ENCODE measurements around the gene CFP. TPM values are rescaled to one million over a fixed set of nuclear protein-coding genes. Genes with fewer than 3 reads are reported as not detected.
A peak's percentile ranks its signal among the peaks of the same experiment; 100 is the strongest.

Gene CFP
- polyA plus RNA-seq, 3 donors: 461 to 498 (median 491) TPM

DNA sequence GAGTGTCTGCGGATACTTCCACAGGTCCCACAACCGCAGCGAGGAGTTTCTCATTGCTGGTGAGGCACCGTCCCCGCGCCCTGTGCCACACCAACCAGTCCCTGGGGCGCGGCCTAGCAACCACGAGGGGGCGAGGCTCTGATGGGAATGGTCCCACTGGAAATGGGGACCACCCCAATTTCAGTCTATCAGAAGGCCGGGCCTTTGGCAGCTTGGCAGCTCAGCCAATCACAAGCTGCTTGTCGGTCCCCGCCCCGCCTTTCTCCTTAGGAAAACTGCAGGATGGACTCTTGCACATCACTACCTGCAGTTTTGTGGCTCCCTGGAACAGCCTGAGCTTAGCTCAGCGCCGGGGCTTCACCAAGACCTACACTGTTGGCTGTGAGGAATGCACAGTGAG is 44.5 kb downstream of the CFP start:
- Histone ChIP-seq H3K9ac (ENCODE audit: insufficient read depth, low read length, poor library complexity, severe bottlenecking) (no peak overlapping the region), H3K36me3 (replicated peaks in 1 of 2; ENCODE audit: control insufficient read depth in 1 of 2, insufficient read depth in 2 of 2, low read length in 2 of 2) (peaks cover 6 to 25% of the 10 kb centered on the region in 2 donors), H3K4me3 (replicated peaks in 1 of 3; ENCODE audit: low read depth in 2 of 3, low read length in 3 of 3) (no peak overlapping the region), H3K4me2 (replicated peaks; ENCODE audit: extremely low read depth, low read length, poor library complexity, severe bottlenecking) (no peak overlapping the region), H3K27ac (ENCODE audit: low read depth in 1 of 2, low read length in 2 of 2) (no peak overlapping the region), H3K27me3 (ENCODE audit: control insufficient read depth in 2 of 2, insufficient read depth in 2 of 2, low read length in 2 of 2) (no peaks in the 10 kb centered on the region), H3K79me2 (ENCODE audit: insufficient read depth, low read length) (peaks cover 15% of the 10 kb centered on the region), H3K9me3 (replicated peaks in 1 of 2; ENCODE audit: control insufficient read depth in 1 of 2, insufficient read depth in 1 of 2, low read length in 2 of 2) (no peaks in the 10 kb centered on the region), H3K4me1 (ENCODE audit: control insufficient read depth in 1 of 2, insufficient read depth in 2 of 2, low read length in 2 of 2) (peaks cover 24 to 39% of the 10 kb centered on the region in 2 donors), H2AFZ (ENCODE audit: insufficient read depth, low read depth, low read length, poor library complexity, severe bottlenecking) (no peak overlapping the region), H4K20me1 (ENCODE audit: insufficient read depth, low read length) (peaks cover 23% of the 10 kb centered on the region)
- Mint-ChIP-seq H3K36me3 (peaks cover 32 to 35% of the 10 kb centered on the region in 2 donors), H3K27me3 (ENCODE audit: low read depth in 3 of 3) (peaks cover 0 to 5% (median 3%) of the 10 kb centered on the region in 3 donors), H3K4me1 (peaks cover 35% of the 10 kb centered on the region), H3K4me3 (no peak overlapping the region), H3K9me3 (peaks cover 0 to 2% (median 0%) of the 10 kb centered on the region in 7 donors), H3K27ac (no peak overlapping the region)
- DNase-seq: no peak
- WGBS (ENCODE audit: insufficient coverage): 100% methylated on average over 1 of the region's 16 CpGs
- intact Hi-C loops (cut with micrococcal nuclease): loop anchor here in 1 of 2 donors (5.0 kb wide), 1 partner anchor 42 kb away; the partner anchor contains the start of gene CFP
- TF ChIP-seq, protein P1, sequence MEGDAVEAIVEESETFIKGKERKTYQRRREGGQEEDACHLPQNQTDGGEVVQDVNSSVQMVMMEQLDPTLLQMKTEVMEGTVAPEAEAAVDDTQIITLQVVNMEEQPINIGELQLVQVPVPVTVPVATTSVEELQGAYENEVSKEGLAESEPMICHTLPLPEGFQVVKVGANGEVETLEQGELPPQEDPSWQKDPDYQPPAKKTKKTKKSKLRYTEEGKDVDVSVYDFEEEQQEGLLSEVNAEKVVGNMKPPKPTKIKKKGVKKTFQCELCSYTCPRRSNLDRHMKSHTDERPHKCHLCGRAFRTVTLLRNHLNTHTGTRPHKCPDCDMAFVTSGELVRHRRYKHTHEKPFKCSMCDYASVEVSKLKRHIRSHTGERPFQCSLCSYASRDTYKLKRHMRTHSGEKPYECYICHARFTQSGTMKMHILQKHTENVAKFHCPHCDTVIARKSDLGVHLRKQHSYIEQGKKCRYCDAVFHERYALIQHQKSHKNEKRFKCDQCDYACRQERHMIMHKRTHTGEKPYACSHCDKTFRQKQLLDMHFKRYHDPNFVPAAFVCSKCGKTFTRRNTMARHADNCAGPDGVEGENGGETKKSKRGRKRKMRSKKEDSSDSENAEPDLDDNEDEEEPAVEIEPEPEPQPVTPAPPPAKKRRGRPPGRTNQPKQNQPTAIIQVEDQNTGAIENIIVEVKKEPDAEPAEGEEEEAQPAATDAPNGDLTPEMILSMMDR (IDR thresholded peaks at IDR 0.05): no peak

DNA sequence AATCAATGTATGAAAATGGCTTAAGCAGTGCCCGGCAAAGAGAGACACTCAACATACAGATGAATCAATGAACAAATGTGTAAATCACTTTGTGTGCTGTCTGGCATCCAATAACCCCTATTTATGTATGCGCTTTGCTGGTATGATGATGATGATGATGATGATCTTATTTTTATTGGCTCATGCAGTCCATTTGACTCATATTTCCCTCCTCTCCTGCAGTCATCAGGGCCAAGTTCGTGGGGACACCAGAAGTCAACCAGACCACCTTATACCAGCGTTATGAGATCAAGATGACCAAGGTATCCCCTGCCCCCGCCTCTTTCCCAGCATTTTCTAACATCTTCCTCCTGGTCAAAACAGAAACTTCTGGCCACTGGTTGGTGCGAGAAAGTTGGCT is 45.0 kb downstream of the CFP start:
- no peak overlapping the region for H3K27ac ChIP-seq (ENCODE audit: low read depth in 1 of 2, low read length in 2 of 2)
- no peak overlapping the region for H3K27ac Mint-ChIP-seq
- peak overlapping the region; percentile 76 for H3K4me2 ChIP-seq (replicated peaks; ENCODE audit: extremely low read depth, low read length, poor library complexity, severe bottlenecking)
- H3K4me3 Mint-ChIP-seq: no peak overlapping the region
- H3K4me1 Mint-ChIP-seq: peaks cover 38% of the 10 kb centered on the region
- no CpG with 5 or more reads among the region's 6 CpGs for WGBS (ENCODE audit: insufficient coverage)
- H3K27me3 ChIP-seq (ENCODE audit: control insufficient read depth in 2 of 2, insufficient read depth in 2 of 2, low read length in 2 of 2): no peaks in the 10 kb centered on the region
- H2AFZ ChIP-seq (ENCODE audit: insufficient read depth, low read depth, low read length, poor library complexity, severe bottlenecking): no peak overlapping the region
- H3K36me3 Mint-ChIP-seq: peaks cover 32 to 37% of the 10 kb centered on the region in 2 donors
- DNase-seq: no peak
- peaks cover 0 to 5% (median 3%) of the 10 kb centered on the region in 3 donors for H3K27me3 Mint-ChIP-seq (ENCODE audit: low read depth in 3 of 3)
- TF ChIP-seq, protein P1 (IDR thresholded peaks at IDR 0.05): no peak
- H4K20me1 ChIP-seq (ENCODE audit: insufficient read depth, low read length): peaks cover 23% of the 10 kb centered on the region
- no peak overlapping the region for H3K9ac ChIP-seq (ENCODE audit: insufficient read depth, low read length, poor library complexity, severe bottlenecking)
- H3K4me3 ChIP-seq (replicated peaks in 1 of 3; ENCODE audit: low read depth in 2 of 3, low read length in 3 of 3): no peak overlapping the region
- H3K9me3 ChIP-seq (replicated peaks in 1 of 2; ENCODE audit: control insufficient read depth in 1 of 2, insufficient read depth in 1 of 2, low read length in 2 of 2): no peaks in the 10 kb centered on the region
- H3K9me3 Mint-ChIP-seq: peaks cover 0 to 2% (median 0%) of the 10 kb centered on the region in 7 donors
- H3K36me3 ChIP-seq (replicated peaks in 1 of 2; ENCODE audit: control insufficient read depth in 1 of 2, insufficient read depth in 2 of 2, low read length in 2 of 2): peaks cover 6 to 25% of the 10 kb centered on the region in 2 donors
- peaks cover 15% of the 10 kb centered on the region for H3K79me2 ChIP-seq (ENCODE audit: insufficient read depth, low read length)
- intact Hi-C loops (cut with micrococcal nuclease): loop anchor here (5.0 kb wide), 2 partner anchors 43 to 48 kb away; partner anchors contain the start of gene CFP (in 1 of the 2)
- H3K4me1 ChIP-seq (ENCODE audit: control insufficient read depth in 1 of 2, insufficient read depth in 2 of 2, low read length in 2 of 2): peaks cover 28 to 44% of the 10 kb centered on the region in 2 donors
